PC-9 (cell line): ENCODE measurements around the gene HOXA2. TPM values are rescaled to one million over a fixed set of nuclear protein-coding genes. Genes with fewer than 3 reads are reported as not detected.

Source experiments
- BruUV-seq: library from RNA; stranded (reverse); fragments of 400-500 nt; replicated peaks from 2 replicates; lab custom pipeline; 2021; lab: Mats Ljungman, UMichigan
- CTCF ChIA-PET: fragments of 300-600 bp; sonication (Branson Sonifier 250); formaldehyde crosslinking; loops from one replicate; lab custom pipeline; 2022; ENCODE audit warnings: antibody characterized with exemption; lab: Charles Lee
- POLR2A ChIA-PET: fragments of 300-600 bp; sonication (Branson Sonifier 250); formaldehyde crosslinking; loops from one replicate; lab custom pipeline; 2022; ENCODE audit warnings: antibody characterized with exemption; ENCODE audit not compliant: unreplicated experiment; lab: Charles Lee
- DNase-seq, 2 experiments: peaks; one replicate each; pipeline versions ENCODE4 v3.0.0 to v3.0.0-alpha.2; 2015 to 2022; ENCODE audit warnings: mixed read lengths in 1 of 2
- H2AFZ ChIP-seq: fragments of 200-600 bp; sonication (generic); 2 replicates; pipeline ENCODE4 v1.8.1; 2017; ENCODE audit warnings: antibody characterized with exemption
- H3F3A ChIP-seq: fragments of 200-600 bp; sonication (generic); 2 replicates; pipeline ENCODE4 v1.8.1; 2017; ENCODE audit warnings: antibody characterized with exemption, mild to moderate bottlenecking, low read depth; ENCODE audit not compliant: insufficient read depth
- H3K27ac ChIP-seq: fragments of 200-600 bp; sonication (generic); 2 replicates; pipeline ENCODE4 v1.6.1; 2016; ENCODE audit warnings: mixed run types
- H3K27me3 ChIP-seq: fragments of 200-600 bp; sonication (generic); 2 replicates; pipeline ENCODE4 v1.6.1; 2016; ENCODE audit warnings: low read depth, mixed run types; ENCODE audit not compliant: insufficient read depth
- H3K36me3 ChIP-seq: fragments of 200-600 bp; sonication (generic); 2 replicates; pipeline ENCODE4 v1.6.1; 2016; ENCODE audit warnings: low read depth, mixed run types
- H3K4me1 ChIP-seq: fragments of 200-600 bp; sonication (generic); replicated peaks from 2 replicates; pipeline ENCODE4 v1.6.1; 2016; ENCODE audit warnings: mixed run types; ENCODE audit not compliant: insufficient read depth
- H3K4me2 ChIP-seq: fragments of 200-600 bp; sonication (generic); 2 replicates; pipeline ENCODE4 v1.6.1; 2017; ENCODE audit warnings: mixed run types
- H3K4me3 ChIP-seq: fragments of 200-600 bp; sonication (generic); 2 replicates; pipeline ENCODE4 v1.6.1; 2016; ENCODE audit warnings: mixed run types
- H3K79me2 ChIP-seq: fragments of 200-600 bp; sonication (generic); 2 replicates; pipeline ENCODE4 v1.6.1; 2017; ENCODE audit warnings: low read depth, mixed run types
- H3K9me2 ChIP-seq: fragments of 200-600 bp; sonication (generic); 2 replicates; pipeline ENCODE4 v1.8.1; 2017; ENCODE audit warnings: mild to moderate bottlenecking; ENCODE audit not compliant: insufficient read depth
- H3K9me3 ChIP-seq: fragments of 200-600 bp; sonication (generic); 2 replicates; pipeline ENCODE4 v1.8.1; 2016; ENCODE audit warnings: low read depth; ENCODE audit not compliant: insufficient read depth
- H4K20me1 ChIP-seq: fragments of 200-600 bp; sonication (generic); 2 replicates; pipeline ENCODE4 v1.8.1; 2017; ENCODE audit not compliant: insufficient read depth
- CTCF ChIP-seq: fragments of 200-600 bp; sonication (generic); conservative IDR thresholded peaks from 2 replicates; pipeline ENCODE4 v1.6.1; 2017; ENCODE audit warnings: mixed run types, antibody characterized with exemption, mild to moderate bottlenecking, moderate library complexity
- EZH2 ChIP-seq: fragments of 200-600 bp; sonication (generic); IDR thresholded peaks from 2 replicates; pipeline ENCODE4 v1.8.0; 2017; ENCODE audit warnings: antibody characterized with exemption, low read depth
- intact Hi-C: fragments of 100-400 bp; cut with micrococcal nuclease; formaldehyde crosslinking; loops from one replicate; pipeline ENCODE4 v1.10.0; 2022; ENCODE audit not compliant: unreplicated experiment
- total RNA-seq: library from RNA; stranded (reverse); gene quantifications from 2 replicates; pipeline ENCODE4 v1.2.3, GENCODE V29; 2021

The HOXA2 gene
- total RNA-seq, 1 experiment from 2014 or later, result 6.1 TPM

- intact Hi-C loops, result loop anchor here (1.0 to 10.0 kb wide), 6 partner anchors 33 to 630 kb away; partner anchors contain the start of genes SKAP2 and TAX1BP1
- CTCF ChIA-PET, result interaction anchor here (0.7 kb wide), 1 partner anchor 450 kb away, joined by 4 read pairs; no protein-coding TSS in a partner anchor
Observed at GRCh38 chr7:27114881-27115220, 12.4 kb upstream of the HOXA2 start.

GRCh38 chr7:27113991-27114769 lies 11.7 kb upstream of the HOXA2 start:
- Histone ChIP-seq H3K27me3 (no peaks in the 10 kb centered on the region), H3K9me2 (no peaks in the 10 kb centered on the region), H3K79me2 (peaks cover 92% of the 10 kb centered on the region), H3K4me1 (peaks cover 48% of the 10 kb centered on the region), H3K27ac (peak overlapping the region; percentile 95), H2AFZ (peak overlapping the region; percentile 60), H4K20me1 (no peaks in the 10 kb centered on the region), H3K36me3 (peaks cover 45% of the 10 kb centered on the region), H3F3A (peaks cover 63% of the 10 kb centered on the region), H3K4me3 (peak overlapping the region; percentile 90), H3K4me2 (peak overlapping the region; percentile 98), H3K9me3 (no peaks in the 10 kb centered on the region)
- DNase-seq, result peak; percentile 71 to 73
- CTCF ChIA-PET, result interaction anchor here (0.7 kb wide), 2 partner anchors 449 to 565 kb away, joined by 3 to 4 read pairs; no protein-coding TSS in a partner anchor
- BruUV-seq, result TSS peak; percentile 49
- TF ChIP-seq CTCF (no peak; the same call in 1 of the 2 replicates), EZH2 (no peak)
- intact Hi-C loops, result loop anchor here (1.0 to 10.0 kb wide), 4 partner anchors 41 to 631 kb away; partner anchors contain the start of gene TAX1BP1
- POLR2A ChIA-PET, result interaction anchor here (0.5 to 1.2 kb wide), 9 partner anchors 27 to 289 kb away, joined by 3 to 12 read pairs (median 3); no protein-coding TSS in a partner anchor

More at GRCh38 chr7:27114881-27115220, 12.4 kb upstream of the HOXA2 start:
- H3K27me3 ChIP-seq, result no peaks in the 10 kb centered on the region
- POLR2A ChIA-PET, result interaction anchor here (0.7 to 1.2 kb wide), 2 partner anchors 33 to 251 kb away, joined by 3 read pairs; no protein-coding TSS in a partner anchor
- peak overlapping the region; percentile 70; the same call in 1 of the 2 replicates for H2AFZ ChIP-seq
- no peak for TF ChIP-seq CTCF
- TF ChIP-seq EZH2, result no peak
- H4K20me1 ChIP-seq, result no peaks in the 10 kb centered on the region
- H3K36me3 ChIP-seq, result peaks cover 39% of the 10 kb centered on the region
- H3K9me3 ChIP-seq, result no peaks in the 10 kb centered on the region
- H3K79me2 ChIP-seq, result peaks cover 86% of the 10 kb centered on the region
- BruUV-seq, result no TSS peak
- no peaks in the 10 kb centered on the region for H3K9me2 ChIP-seq
- peak overlapping the region; percentile 95 for H3K27ac ChIP-seq
- peaks cover 42% of the 10 kb centered on the region for H3K4me1 ChIP-seq
- H3F3A ChIP-seq, result peaks cover 70% of the 10 kb centered on the region
- H3K4me2 ChIP-seq, result peak overlapping the region; percentile 98
- no peak for DNase-seq
- H3K4me3 ChIP-seq, result peak overlapping the region; percentile 90
